ENCODE results near the gene SLC43A1.

SLC43A1 gene

GRCh38 chr11:57513452-57513795 is 2.1 kb downstream of the SLC43A1 start:
- Histone ChIP-seq H3K4me3 (ENCODE audit: low read length) (peak overlapping the region; percentile 79), H3K4me1 (ENCODE audit: control insufficient read depth, low read length) (peaks cover 44% of the 10 kb centered on the region), H4K20me1 (ENCODE audit: control insufficient read depth, insufficient read depth, low read depth, low read length) (no peaks in the 10 kb centered on the region), H3K9me3 (ENCODE audit: control insufficient read depth, insufficient read depth, low read length) (no peaks in the 10 kb centered on the region), H3K36me3 (ENCODE audit: control insufficient read depth, low read length) (peaks cover 14% of the 10 kb centered on the region), H3F3A (ENCODE audit: control insufficient read depth, insufficient read depth) (peaks cover 6% of the 10 kb centered on the region; the same call in 1 of the 2 replicates), H3K79me2 (ENCODE audit: control insufficient read depth, low read length) (peaks cover 42% of the 10 kb centered on the region), H3K27me3 (ENCODE audit: control insufficient read depth, low read length) (no peaks in the 10 kb centered on the region), H3K4me2 (ENCODE audit: low read length) (peak overlapping the region; percentile 73), H3K9me2 (replicated peaks; ENCODE audit: control insufficient read depth, low read length) (no peaks in the 10 kb centered on the region), H3K27ac (ENCODE audit: low read depth, low read length) (peak overlapping the region; percentile 68)
- TF ChIP-seq CTCF (IDR thresholded peaks at IDR 0.05; ENCODE audit: low read depth, low read length, poor library complexity, severe bottlenecking) (no peak), EZH2phosphoT487 (IDR thresholded peaks at IDR 0.05; ENCODE audit: borderline replicate concordance, low read length) (no peak)

GRCh38 chr11:57512646-57513451 is 2.7 kb downstream of the SLC43A1 start:
- no peak for TF ChIP-seq CTCF (IDR thresholded peaks at IDR 0.05; ENCODE audit: low read depth, low read length, poor library complexity, severe bottlenecking)
- TF ChIP-seq EZH2phosphoT487 (IDR thresholded peaks at IDR 0.05; ENCODE audit: borderline replicate concordance, low read length), result no peak

GRCh38 chr11:57511741-57512430 is 3.6 kb downstream of the SLC43A1 start:
- no peaks in the 10 kb centered on the region for H3K27me3 ChIP-seq (ENCODE audit: control insufficient read depth, low read length)
- no peak for TF ChIP-seq CTCF (IDR thresholded peaks at IDR 0.05; ENCODE audit: low read depth, low read length, poor library complexity, severe bottlenecking)
- no peak for TF ChIP-seq EZH2phosphoT487 (IDR thresholded peaks at IDR 0.05; ENCODE audit: borderline replicate concordance, low read length)
- H3K36me3 ChIP-seq (ENCODE audit: control insufficient read depth, low read length), result peaks cover 16% of the 10 kb centered on the region
- no peaks in the 10 kb centered on the region for H3K9me3 ChIP-seq (ENCODE audit: control insufficient read depth, insufficient read depth, low read length)
- no peaks in the 10 kb centered on the region for H4K20me1 ChIP-seq (ENCODE audit: control insufficient read depth, insufficient read depth, low read depth, low read length)
- H3K4me2 ChIP-seq (ENCODE audit: low read length), result peak overlapping the region; percentile 73
- H3K4me1 ChIP-seq (ENCODE audit: control insufficient read depth, low read length), result peaks cover 44% of the 10 kb centered on the region
- peaks cover 45% of the 10 kb centered on the region for H3K79me2 ChIP-seq (ENCODE audit: control insufficient read depth, low read length)
- peaks cover 6% of the 10 kb centered on the region; the same call in 1 of the 2 replicates for H3F3A ChIP-seq (ENCODE audit: control insufficient read depth, insufficient read depth)
- peak overlapping the region; percentile 79 for H3K4me3 ChIP-seq (ENCODE audit: low read length)
- no peaks in the 10 kb centered on the region for H3K9me2 ChIP-seq (replicated peaks; ENCODE audit: control insufficient read depth, low read length)
- peak overlapping the region; percentile 68 for H3K27ac ChIP-seq (ENCODE audit: low read depth, low read length)

More at GRCh38 chr11:57512646-57513451, 2.7 kb downstream of the SLC43A1 start:
- H4K20me1 ChIP-seq (ENCODE audit: control insufficient read depth, insufficient read depth, low read depth, low read length), result no peaks in the 10 kb centered on the region
- peaks cover 14% of the 10 kb centered on the region for H3K36me3 ChIP-seq (ENCODE audit: control insufficient read depth, low read length)
- H3K4me3 ChIP-seq (ENCODE audit: low read length), result peak overlapping the region; percentile 79
- peaks cover 6% of the 10 kb centered on the region; the same call in 1 of the 2 replicates for H3F3A ChIP-seq (ENCODE audit: control insufficient read depth, insufficient read depth)
- peaks cover 44% of the 10 kb centered on the region for H3K4me1 ChIP-seq (ENCODE audit: control insufficient read depth, low read length)
- no peaks in the 10 kb centered on the region for H3K9me3 ChIP-seq (ENCODE audit: control insufficient read depth, insufficient read depth, low read length)
- H3K27ac ChIP-seq (ENCODE audit: low read depth, low read length), result peak overlapping the region; percentile 68
- H3K9me2 ChIP-seq (replicated peaks; ENCODE audit: control insufficient read depth, low read length), result no peaks in the 10 kb centered on the region
- H3K79me2 ChIP-seq (ENCODE audit: control insufficient read depth, low read length), result peaks cover 45% of the 10 kb centered on the region
- no peaks in the 10 kb centered on the region for H3K27me3 ChIP-seq (ENCODE audit: control insufficient read depth, low read length)
- H3K4me2 ChIP-seq (ENCODE audit: low read length), result peak overlapping the region; percentile 73
